KOPT-K1 (cell line): ENCODE results near the gene GNA14.
"Not testable (repeated sequence)": the region's sequence is repeated elsewhere in the genome, so short reads cannot be mapped to it uniquely, and the experiment has no call there.

Experiments used
- H3K27ac ChIP-seq: fragments of 200-600 bp; sonication (generic); 2 replicates; pipeline ENCODE4 v1.5.1; 2016; ENCODE audit warnings: antibody characterized with exemption, mild to moderate bottlenecking, low read depth, low read length; ENCODE audit not compliant: poor library complexity, severe bottlenecking
- H3K36me3 ChIP-seq: fragments of 200-600 bp; sonication (generic); 2 replicates; pipeline ENCODE4 v1.5.1; 2017; ENCODE audit warnings: antibody characterized with exemption, mild to moderate bottlenecking, low read length, moderate library complexity; ENCODE audit not compliant: insufficient read depth
- H3K9me3 ChIP-seq: fragments of 200-600 bp; sonication (generic); 2 replicates; pipeline ENCODE4 v1.5.1; 2017; ENCODE audit warnings: antibody characterized with exemption, low read length, mild to moderate bottlenecking; ENCODE audit not compliant: insufficient read depth, poor library complexity, severe bottlenecking

The GNA14 gene

DNA sequence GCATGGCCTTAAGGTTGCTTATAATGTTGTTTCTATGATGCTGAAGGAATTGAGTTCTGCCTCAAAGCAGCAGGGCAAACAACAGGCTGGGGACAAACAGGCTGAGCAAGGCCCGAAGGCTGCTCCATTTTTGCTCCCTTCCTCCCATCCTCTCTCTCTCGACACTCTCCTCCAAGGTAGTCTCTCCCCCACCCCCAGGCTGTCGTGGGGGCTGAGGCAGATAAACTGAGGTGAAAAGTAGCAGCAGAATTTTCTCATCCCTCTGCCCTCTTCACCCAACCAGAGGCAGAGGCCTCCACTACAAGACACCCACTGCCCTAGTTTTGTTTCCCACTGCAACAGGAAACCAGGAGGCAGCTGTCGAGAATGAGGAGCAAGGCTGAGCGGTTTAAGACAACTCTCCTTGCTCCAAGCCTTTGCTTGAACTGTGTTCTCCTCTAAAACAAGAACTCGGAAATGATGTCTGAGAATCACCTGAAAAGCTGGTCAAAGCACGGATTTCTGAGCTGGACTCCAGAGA, 13.5 kb upstream of the GNA14 start:
- H3K9me3 ChIP-seq, result no peaks in the 10 kb centered on the region
- no peak overlapping the region for H3K27ac ChIP-seq
- H3K36me3 ChIP-seq, result no peaks in the 10 kb centered on the region

DNA sequence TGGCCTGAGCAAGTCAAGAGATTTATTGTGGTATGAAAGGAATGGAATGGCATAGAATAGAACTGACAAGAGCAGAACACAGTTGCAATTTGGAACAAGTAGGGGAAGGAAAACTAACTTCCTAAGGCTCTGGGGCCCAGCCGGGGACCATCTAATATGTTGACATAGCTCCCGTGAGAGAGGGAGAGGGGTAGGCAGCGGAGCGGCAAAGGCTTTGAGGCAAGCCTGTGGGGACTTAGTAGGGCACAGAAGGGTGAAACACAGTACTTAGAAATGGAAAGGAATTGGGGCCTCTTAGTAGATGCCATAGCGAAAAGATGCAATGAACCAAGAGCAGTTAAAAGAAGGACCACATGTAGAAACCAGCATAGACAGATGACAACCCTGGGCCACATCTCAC, 11.8 kb upstream of the GNA14 start:
- H3K9me3 ChIP-seq, result no peaks in the 10 kb centered on the region
- no peak overlapping the region for H3K27ac ChIP-seq
- no peaks in the 10 kb centered on the region for H3K36me3 ChIP-seq

DNA sequence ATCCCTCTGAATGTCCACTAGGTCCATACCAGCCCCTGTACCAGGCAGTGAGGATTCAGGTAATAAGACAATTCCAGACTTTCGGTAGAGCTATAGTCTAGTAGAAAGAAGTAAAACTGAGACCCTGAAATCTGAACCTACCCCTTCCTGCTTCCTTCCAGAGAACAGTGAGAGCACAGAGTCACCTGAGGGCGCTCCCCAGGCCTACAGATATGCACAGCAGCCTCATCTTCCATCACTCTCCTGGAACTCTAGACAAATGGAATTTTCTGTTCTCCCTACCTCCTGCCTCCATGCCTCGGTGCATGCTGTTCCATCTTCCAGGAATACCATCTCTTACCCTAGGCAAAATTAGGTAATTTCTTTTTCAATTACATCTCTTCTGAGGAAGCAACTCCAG, 3.1 kb upstream of the GNA14 start:
- Histone ChIP-seq H3K27ac (no peak overlapping the region), H3K9me3 (no peaks in the 10 kb centered on the region), H3K36me3 (no peaks in the 10 kb centered on the region)

DNA sequence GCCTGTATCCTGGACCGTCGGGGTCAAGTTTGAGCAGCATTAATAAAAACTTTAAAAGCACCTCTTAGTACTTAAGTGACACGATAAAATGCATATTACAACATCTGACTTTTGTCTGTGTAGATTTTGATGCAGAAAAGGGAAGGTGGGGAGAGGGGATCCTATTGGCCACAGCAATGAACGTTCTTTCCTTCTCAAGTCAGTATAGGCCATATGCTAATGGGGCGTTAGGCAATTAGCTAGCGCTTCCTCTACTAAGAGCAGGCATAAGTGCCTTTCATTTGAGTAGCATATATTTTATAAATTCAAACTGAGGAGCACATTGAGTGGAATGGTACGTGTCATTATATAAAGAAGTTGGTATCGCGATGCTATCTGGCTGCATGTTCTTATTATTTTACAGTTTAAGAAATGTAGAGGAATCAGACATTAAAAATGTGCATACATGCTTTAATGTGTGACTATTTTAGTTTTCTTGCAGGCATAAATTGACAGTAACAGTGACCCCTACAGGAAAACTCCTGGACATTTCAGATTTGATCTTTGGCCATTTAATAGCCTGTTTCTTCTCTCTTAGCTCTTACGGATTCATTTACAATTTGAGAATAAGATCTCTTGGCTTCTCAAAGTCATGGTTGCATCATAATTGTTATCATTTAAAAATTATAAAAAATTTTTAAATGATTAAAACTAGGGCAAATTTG, 1.1 kb upstream of the GNA14 start:
- H3K27ac ChIP-seq, result no peak overlapping the region
- no peaks in the 10 kb centered on the region for H3K36me3 ChIP-seq
- no peaks in the 10 kb centered on the region for H3K9me3 ChIP-seq

DNA sequence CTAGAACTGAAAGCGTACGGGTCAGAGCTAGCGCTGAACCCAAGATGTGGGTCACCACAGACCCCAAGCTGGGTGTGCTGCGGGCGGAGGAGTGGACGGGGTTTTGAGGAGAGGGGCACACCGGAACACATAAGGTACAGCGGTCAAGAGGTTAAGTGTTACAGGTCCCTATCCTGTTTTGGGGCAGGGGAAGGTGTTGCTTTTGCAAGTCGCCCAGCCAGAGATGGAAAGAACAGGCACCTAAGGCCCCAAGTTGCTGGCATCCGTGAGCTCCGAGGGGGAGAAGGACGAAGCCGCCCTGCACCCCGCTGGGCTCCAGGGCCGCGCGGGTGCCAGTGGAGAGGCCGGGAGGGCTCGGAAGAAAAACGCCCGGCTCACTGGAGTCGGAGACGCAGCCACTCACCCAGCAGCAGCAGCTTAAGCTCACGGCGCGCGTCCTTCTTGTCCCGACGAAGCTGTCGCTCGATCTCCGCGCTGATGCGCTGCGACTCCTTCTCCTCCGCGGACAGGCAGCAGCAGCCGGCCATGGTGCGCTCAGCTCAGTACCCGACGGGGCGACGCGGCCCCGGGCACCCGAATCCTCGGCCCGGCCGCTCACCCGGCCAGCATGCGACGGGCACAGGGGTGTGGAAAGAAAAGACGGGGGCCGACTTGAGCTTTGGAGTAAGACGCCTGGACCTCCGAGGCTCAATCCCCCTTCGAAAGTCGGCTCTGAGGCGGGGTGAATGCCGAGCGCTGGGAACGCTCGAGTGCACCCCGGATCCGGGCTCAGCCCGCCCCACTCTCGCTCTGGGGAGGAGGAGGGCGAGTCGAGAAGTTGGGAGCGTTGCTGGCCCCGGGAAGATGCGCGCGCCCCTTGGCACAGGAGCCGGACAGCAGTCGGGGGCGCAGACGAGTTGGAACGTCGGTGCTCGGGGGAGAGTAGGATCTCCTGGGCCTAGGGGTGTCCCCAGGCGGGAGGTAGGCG, 572 bp downstream of the GNA14 start:
- Histone ChIP-seq H3K36me3 (no peaks in the 10 kb centered on the region), H3K9me3 (no peaks in the 10 kb centered on the region), H3K27ac (no peak overlapping the region)

DNA sequence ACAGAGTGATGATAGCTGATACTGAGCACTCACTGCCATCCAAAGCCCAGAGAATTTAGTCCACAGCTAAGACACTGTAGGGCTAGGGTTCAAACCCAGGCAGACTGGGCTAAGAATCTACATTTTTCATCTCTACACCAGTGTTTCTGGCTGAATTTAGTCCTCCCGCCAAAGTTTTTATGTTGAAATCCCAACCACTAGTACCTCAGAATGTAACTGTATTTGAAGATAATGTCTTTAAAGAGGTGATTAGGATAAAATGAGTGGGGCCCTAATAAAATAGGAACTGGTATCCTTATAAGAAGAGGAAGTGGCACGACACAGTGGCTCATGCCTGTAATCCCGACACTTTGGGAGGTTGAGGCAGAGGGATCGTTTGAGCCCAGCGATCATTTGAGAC, 4.3 kb downstream of the GNA14 start:
- no peak overlapping the region for H3K27ac ChIP-seq
- H3K9me3 ChIP-seq, result no peaks in the 10 kb centered on the region
- H3K36me3 ChIP-seq, result no peaks in the 10 kb centered on the region

DNA sequence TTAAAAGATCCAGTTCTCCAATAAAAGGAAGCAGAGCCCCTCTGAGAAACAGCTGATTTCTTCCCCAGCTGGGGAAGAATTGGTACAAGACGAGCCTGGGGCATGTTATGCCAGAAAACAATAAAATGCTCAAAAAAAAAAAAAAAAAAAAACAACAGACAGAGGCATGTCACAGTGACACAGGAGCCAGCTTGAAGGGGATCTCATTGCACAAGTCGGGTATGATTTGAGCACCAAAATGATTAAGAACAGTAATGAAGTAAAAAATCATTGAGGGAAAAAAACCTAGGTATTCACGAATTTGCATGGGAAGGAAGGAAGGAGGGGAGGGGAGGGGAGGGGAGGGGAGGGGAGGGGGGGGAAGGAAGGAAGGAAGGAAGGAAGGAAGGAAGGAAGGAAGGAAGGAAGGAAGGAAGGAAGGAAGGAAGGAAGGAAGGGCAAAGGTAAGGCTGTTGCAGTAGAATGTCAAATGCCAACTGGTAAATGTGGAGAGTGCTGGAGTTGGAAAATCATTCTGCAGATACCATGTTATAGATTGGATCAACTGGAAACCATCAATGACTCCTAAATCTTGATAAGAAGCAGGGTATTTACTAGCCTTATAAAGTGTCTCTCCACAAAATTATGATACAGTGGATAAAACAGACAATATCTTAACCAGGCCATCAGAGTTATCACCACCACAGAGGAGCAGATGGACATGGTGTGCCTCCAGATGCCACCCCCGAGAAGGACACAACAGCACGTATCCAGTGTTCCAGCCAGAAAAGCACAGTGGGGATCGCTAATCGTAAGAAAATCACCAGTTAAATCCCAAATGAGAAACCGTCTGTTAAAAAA, 7.2 kb downstream of the GNA14 start:
- Histone ChIP-seq H3K27ac (no peak overlapping the region), H3K36me3 (no peaks in the 10 kb centered on the region), H3K9me3 (no peaks in the 10 kb centered on the region)

DNA sequence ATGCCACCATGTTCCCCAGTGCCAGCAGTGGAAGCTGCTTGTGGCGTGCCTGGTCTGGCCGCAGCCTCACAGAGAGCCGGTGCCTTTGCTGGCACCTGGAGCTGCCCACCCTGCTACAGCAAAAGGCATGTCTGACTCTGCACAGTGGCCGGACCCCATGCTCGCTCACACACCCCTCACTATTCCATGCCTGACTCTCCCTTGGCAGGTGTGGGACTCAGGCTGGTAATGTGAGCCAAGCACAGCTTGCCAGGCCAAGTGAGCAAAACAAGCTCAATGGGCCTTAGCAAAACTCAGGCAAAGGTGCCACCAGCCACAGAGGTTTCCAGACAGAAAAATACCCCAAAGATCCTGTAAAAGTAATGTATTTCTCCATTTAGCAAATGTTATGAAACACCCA, 15.5 kb downstream of the GNA14 start:
- Histone ChIP-seq H3K27ac (no peak overlapping the region), H3K9me3 (no peaks in the 10 kb centered on the region), H3K36me3 (no peaks in the 10 kb centered on the region)

DNA sequence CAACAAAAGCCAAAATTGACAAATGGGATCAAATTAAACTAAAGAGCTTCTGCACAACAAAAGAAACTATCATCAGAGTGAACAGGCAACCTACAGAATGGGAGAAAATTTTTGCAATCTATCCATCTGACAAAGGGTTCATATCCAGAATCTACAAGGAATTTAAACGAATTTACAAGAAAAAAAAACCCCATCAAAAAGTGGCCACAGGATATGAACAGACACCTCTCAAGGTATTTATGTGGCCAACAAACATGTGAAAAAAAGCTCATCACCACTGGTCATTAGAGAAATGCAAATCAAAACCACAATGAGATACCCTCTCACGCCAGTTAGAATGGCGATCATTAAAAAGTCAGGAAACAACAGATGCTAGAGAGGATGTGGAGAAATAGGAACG, 19.3 kb downstream of the GNA14 start:
- H3K27ac ChIP-seq, H3K36me3 ChIP-seq, H3K9me3 ChIP-seq: not testable (repeated sequence)

DNA sequence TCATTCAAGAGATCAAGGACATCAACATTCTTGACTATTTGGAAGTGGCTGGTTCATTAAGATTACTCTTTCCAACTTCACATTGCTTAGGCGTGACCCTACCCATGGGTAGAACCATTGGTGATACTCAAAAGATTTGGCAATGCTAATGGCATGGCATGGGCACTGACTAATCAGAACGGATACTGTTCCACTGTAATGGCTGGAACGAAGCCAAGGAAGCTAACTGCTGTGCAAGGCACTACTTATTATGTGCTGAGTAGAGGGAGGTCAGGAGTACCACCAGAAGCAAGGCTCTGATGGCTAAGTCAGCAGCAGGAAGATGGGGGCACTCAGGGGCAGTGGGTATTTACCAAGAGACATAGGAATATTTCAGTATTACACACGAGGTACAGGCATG, 31.9 kb downstream of the GNA14 start:
- Histone ChIP-seq H3K9me3 (no peaks in the 10 kb centered on the region), H3K27ac (no peak overlapping the region), H3K36me3 (no peaks in the 10 kb centered on the region)

DNA sequence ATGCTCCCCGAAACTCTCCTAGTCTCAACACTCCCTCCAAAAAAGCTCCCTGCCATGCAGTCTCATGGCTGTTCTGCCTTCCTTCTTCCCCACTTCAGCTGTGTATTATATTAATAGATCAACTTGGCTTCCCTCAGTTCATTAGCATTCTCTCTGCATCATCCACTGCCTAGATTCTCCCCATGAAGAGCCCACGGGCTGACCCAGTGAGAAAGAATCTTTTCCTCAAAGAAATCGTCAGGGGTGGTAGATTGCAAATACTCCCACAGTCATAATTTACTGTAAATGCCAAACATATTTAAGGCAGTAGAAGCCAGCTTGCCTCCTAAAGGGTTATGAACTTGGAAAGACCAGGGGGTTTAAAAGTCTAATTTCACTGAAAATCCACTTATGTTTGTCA, 33.5 kb downstream of the GNA14 start:
- Histone ChIP-seq H3K36me3 (no peaks in the 10 kb centered on the region), H3K27ac (no peak overlapping the region), H3K9me3 (no peaks in the 10 kb centered on the region)

DNA sequence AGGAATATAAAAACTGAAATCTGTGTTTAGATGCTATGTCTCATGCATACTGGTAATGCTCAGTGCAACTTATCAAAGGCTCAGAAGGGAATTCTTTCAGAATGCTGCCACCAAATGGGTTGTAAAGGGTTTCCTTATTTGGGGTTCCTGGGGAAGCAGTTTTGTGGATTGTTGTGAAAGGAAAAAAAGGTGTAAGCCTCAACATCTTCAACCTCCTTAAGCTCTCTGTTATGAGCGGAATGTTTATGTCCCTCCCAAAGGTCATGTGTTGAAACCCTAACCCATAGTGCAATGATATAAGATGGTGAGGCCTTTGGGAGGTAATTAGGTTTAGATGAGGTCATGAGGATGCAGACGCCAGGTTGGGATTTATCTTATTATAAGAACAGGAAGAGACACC, 41.6 kb downstream of the GNA14 start:
- Histone ChIP-seq H3K9me3 (no peaks in the 10 kb centered on the region), H3K27ac (no peak overlapping the region), H3K36me3 (no peaks in the 10 kb centered on the region)

DNA sequence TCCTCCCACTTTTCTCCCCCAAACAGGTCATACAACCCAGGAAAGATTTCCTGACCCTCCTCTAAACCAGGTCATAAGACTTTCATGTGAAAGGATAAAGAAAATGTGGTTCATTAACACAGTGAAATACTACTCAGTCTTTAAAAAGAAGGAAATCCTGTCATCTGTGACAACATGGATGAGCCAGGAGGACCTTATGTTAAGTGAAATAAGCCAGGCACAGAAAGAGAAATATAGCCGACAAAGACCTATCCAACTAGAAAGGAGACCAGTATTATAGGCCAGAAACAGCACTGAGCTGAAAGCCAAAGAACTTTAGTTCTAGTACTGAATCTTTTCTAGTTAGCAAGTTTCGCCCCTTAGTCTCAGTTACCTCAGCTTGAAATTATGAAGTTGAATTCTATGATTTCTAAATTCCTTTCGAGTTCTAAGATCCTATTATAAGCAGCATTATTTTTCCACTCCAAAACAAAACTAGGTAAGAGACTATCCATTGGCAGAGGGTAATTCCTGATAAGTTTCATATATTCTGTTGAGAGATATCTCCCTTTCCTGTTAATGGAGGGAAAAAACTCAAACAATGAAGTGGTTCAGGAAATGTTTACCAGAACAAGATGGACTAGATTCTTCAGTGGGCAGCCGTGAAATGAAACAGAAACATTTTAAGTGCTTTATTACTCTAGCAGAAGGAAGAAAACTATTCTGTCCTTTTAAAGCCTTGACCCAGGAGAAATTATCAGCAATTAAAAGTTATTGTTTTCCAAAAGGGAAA, 42.5 kb downstream of the GNA14 start:
- Histone ChIP-seq H3K27ac (no peak overlapping the region), H3K36me3 (no peaks in the 10 kb centered on the region), H3K9me3 (no peaks in the 10 kb centered on the region)

DNA sequence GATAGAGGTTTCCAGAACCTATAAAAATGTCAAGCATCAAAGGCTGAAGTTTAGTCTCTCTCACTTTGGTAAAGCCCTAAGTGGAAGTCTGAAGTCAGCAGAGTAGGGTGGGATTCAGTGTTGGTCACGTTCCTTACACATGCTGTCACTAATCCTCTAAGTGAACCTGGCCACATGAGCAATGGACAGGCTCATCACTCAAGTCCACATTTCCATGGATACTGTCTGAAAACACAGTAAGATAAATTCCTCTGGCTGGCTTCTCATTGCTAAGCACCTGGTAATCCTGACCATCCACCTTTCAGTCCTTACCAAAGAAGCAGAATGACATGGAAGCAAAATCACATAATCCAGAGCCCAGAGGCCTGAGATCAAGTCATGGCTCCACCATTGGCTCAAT, 43.8 kb downstream of the GNA14 start:
- Histone ChIP-seq H3K27ac (no peak overlapping the region), H3K36me3 (no peaks in the 10 kb centered on the region), H3K9me3 (no peaks in the 10 kb centered on the region)
